GM18517 (cell line): ENCODE results near the gene SULT1A2.
"Not testable (repeated sequence)": the region's sequence is repeated elsewhere in the genome, so short reads cannot be mapped to it uniquely, and the experiment has no call there.

ENCODE experiments used
- ATAC-seq: cut with Tn5 transposase; IDR thresholded peaks from one replicate; pipeline ENCODE4 v1.9.1; 2021; ENCODE audit warnings: mild to moderate bottlenecking, moderate library complexity; ENCODE audit not compliant: unreplicated experiment

The SULT1A2 gene

DNA sequence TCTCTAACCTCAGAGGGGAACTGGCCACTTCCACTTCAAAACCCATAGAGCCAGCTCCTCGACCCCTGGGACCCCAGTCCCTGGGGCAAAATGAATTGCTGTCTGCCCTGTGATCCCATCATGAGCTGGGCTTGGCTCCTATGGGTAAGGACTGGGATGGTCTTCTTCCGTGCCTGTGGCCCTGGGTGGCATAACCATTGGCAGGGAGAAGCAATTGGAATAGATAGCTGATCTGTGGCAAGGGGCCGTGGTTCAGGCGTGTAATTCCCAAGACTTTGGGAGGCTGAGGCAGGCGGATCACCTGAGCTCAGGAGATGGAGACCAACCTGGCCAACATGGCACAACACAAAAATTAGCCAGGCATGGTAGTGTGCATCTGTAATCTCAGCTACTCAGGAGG, 4.3 kb downstream of the SULT1A2 start:
- no peak for ATAC-seq

DNA sequence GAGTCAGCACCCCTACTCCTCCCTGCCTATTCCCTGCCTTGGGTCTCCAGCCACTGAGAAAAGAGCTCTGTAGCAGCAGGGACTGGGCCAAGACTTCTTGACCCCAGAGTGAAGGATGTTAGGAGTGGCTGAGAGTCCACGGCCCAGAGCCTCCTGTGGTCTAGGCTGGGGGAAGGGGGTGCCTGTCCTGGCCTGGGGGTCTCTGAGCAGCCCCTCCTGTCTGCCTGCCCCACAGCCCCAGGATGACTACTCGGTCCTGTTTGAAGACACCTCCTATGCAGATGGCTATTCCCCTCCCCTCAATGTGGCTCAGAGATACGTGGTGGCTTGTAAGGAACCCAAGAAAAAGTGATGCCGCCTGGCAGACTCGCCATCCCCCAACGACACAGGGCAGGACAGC, 5.5 kb downstream of the SULT1A2 start:
- no peak for ATAC-seq

DNA sequence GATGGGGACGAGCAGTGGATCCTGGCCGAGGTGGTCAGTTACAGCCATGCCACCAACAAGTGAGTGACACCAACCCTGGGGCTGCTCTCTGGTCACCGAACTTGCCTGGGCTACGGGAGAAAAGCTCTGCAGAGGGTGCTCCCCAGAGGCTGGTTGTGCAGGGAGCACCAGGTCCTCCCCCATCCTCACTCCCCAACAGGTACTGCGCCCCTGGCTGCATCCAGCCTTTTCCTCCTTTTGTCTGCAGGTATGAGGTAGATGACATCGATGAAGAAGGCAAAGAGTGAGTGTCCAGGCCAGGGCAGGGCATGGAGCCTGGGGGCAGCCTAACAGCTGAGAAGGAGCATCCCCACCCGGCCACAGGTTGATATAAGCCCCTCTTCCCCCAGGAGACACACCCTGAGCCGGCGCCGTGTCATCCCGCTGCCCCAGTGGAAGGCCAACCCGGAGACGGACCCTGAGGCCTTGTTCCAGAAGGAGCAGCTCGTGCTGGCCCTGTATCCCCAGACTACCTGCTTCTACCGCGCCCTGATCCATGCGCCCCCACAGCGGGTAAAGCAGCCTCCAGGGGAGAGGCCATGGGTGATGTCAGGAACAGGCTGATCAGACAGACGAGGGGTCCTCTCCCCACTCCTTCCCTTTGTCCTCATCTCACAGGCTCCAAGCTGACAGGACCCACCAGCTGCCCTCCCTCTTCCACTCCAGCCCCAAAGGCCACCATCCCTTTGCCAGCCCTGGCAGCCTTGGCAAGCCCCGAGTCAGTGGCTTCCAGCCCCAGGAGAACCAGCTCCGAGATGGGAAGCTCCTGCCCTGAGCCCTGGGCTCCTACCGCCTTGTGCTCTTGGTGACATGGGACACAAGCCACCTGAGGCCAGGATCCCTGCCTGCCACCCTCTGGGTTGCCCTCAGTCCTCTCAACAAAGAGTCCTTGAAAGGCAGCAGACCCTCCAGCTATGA, 6.2 kb downstream of the SULT1A2 start:
- ATAC-seq: no peak

DNA sequence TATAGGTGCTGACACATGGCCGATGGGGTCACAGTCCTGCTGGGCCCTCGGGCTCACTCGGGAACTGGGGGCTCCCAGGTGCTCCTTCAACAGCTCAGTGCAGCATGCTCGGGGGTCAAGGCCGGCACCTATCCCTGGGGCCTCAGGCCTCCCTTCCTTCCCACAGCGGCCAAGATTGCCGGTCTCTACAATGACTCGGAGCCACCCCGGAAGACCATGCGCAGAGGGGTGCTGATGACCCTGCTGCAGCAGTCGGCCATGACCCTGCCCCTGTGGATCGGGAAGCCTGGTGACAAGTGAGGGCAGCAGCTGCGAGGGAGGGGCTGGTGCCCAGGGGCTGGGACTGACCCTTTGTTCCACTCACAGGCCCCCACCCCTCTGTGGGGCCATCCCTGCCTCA, 6.9 kb downstream of the SULT1A2 start:
- ATAC-seq: no peak

- no peak for ATAC-seq
These were observed 7.8 kb downstream of the SULT1A2 start for GRCh38 chr16:28589069-28589468.

DNA sequence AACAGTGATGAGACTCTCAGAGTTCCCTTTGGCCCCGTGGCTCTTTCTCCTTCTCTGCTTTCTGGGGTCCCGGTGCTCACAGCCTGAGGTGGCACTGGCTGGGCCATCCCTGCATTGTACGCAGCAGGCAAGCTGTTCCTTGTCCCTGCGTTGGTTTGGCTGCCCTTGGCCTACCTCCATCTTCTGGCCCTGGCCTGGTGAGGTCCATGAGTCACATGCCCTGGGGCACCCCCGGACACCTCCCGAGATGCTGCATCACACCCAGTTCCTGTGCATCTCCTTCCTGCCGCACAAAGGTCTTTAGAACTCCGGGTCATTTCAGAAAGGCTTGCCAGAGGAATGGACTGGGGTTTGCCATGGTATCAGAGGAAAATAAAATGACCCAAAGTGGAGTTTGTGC, 9.5 kb downstream of the SULT1A2 start:
- no peak for ATAC-seq

- ATAC-seq: no peak
These were observed 10.4 kb downstream of the SULT1A2 start for GRCh38 chr16:28586466-28586865.

- ATAC-seq: no peak
These were observed 11.2 kb downstream of the SULT1A2 start for GRCh38 chr16:28585674-28586073.

- ATAC-seq: no peak
These were observed 16.0 kb downstream of the SULT1A2 start for GRCh38 chr16:28580726-28581315.

GRCh38 chr16:28575446-28576109, 21.3 kb downstream of the SULT1A2 start:
- ATAC-seq: no peak

- ATAC-seq: no peak
These were observed 21.9 kb downstream of the SULT1A2 start for GRCh38 chr16:28574925-28575324.

DNA sequence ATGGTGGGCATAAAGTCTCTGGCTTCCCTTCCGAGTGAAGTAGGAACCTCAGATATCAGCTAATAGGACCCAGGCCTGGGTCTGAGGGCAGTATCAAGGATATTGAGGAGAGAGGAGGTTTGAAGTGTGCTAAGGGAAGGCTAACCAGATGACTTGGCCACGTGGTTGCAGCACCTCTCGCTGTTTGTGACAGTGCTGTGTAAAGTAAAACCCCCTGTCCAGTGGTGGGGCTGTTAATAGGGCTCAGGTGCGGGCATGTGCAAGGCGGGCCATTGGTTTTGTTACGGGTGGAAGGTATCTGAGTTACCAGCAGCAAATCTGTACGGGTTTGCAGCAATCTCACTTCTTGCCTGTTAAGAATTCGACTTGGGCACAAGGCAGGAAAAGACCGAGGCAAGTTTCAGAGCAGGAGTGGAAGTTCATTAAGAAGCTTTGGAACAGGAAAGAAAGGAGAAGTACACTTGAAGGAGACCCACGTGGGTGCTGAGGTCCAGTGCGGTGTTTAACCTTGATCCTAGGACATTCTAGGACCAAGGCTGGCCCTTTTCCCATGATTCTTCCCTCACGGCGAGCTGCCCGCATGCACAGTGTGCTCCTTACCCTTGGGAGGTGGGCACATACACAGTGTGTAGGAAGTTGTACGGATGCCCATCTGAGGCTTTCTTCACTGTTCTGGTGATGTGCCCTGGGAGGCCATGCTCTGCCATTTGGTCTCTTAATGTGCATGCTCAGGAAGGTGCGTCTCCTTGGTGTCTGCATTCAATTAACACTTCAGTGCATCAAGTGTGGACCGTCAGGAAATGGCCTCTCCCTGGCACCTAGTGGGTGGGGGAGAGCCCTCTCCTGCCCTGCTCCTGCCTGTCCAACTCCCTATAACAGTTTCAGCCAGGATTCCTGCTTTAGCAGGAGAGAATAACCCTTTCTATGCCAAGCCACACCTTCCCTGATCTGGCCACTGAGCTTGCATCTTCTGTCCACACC, 22.8 kb downstream of the SULT1A2 start:
- ATAC-seq: no peak

GRCh38 chr16:28572696-28573510, 23.9 kb downstream of the SULT1A2 start:
- ATAC-seq: no peak

DNA sequence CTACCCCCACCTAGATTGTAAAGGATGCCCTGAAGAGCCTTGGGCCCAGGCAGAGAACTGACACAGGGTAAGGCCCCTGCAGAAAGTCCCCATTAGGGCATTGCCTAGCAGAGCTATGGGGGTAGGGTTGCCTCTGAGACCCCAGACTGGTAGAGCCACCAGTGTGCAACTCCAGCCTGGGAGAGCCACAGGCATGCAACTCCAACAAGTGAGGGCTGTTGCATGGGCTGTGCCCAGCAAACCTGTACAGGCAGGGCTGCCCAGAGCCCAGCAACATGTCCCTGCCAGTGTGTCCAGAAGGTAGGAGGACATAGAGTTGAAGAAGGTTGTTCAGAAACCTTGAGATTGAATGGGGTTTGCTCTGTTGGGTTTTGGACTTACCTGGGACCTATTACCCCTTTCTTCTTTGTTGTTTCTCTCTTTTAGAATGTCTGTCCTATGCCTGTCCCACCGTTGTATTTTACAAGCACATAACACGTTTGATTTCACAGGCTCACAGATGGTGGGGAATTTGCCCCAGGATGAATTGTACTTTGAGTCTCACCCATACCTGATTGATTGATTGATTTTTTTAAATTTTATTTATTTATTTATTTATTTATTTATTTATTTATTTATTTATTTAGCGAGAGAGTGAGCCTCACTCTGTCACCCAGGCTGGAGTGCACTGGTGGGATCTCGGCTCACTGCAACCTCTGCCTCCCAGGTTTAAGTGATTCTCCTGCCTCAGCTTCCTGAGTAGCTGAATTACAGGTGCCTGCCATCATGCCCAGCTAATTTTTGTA, 26.7 kb downstream of the SULT1A2 start:
- ATAC-seq: no peak

DNA sequence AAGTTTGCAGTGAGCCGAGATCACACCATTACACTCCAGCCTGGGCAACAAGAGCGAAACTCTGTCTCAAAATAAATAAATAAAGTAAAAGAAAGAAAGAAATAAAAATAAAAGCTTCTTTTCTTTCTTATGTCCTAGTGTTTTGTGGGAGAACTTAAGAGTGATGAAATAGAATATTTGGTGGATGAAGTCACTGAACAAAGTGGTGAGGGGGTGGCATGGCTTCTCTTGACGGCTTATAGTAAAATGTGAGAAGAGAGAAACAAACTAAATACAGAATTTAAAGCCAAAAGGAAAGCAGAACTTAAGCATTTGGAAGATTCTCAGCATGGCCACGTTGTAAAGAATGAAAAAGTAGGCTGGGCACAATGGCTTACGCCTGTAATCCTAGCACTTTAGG, 27.8 kb downstream of the SULT1A2 start:
- ATAC-seq: no peak

DNA sequence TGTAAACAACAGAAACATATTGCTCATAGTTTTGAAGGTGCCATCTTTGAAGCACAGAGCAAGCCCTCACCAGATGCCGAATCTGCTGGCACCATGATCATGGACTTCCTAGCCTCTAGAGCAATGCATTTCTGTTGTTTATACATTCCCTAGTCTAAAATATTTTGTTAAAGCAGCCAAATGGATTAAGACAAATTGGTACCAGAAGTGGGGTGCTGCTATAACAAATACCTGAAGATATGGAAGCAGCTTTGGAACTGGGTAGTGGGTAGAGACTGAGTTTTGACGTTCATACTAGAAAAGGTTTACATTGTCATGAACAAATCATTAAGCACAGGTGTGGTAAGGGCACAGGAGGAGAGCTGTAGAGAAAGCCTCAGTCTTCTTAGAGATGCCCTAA, 29.6 kb downstream of the SULT1A2 start:
- ATAC-seq: no peak

DNA sequence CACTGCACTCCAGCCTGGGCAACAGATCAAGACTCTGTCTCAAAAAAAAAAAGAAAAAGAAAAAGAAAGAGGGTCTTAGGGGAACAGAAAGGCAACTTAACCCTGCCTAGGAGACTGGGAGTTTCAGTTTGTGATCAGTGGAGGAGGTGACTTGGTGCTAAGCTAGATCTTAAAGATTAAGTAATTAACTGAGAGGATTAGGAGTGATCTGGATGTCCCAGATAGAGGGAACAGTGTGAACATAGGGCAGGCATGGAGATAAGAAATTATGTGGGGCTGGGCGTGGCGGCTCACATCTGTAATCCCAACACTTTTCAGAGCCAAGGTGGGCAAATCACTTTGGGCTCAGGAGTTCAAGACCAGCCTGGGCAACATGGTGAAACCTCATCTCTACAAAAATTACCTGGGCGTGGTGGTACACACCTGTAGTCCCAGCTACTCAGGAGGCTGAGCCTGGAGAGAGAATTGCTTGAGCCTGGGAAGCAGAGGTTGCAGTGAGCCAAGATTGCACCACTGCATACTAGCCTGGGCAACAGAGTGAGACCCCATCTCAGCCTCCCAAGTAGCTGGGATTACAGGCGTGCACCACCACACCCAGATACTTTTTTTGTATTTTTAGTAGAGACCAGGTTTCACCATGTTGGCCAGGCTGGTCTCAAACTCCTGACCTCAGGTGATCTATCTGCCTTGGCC, 30.5 kb downstream of the SULT1A2 start:
- ATAC-seq: not testable (repeated sequence)

DNA sequence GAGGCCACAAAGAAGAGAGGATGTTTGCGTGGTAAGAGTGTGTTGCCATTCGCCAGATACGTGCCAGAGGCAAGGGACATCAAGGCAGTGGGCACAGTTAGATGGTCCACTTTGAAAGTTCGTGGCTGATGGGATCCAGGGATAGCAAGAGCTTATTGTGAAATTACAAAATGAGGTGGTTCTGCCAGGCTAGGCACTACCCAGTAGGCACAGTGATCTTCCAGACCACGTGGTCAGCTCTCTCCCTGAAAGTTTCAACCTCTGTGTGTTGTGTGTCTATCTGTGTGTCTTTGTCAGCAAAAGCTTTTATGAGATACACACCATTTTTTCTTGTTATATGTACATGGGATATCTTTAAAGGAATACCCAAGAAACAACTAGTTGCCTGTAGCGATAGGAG, 33.6 kb downstream of the SULT1A2 start:
- ATAC-seq: no peak
